ENCODE measurements around the gene TGFB3.

DNA sequence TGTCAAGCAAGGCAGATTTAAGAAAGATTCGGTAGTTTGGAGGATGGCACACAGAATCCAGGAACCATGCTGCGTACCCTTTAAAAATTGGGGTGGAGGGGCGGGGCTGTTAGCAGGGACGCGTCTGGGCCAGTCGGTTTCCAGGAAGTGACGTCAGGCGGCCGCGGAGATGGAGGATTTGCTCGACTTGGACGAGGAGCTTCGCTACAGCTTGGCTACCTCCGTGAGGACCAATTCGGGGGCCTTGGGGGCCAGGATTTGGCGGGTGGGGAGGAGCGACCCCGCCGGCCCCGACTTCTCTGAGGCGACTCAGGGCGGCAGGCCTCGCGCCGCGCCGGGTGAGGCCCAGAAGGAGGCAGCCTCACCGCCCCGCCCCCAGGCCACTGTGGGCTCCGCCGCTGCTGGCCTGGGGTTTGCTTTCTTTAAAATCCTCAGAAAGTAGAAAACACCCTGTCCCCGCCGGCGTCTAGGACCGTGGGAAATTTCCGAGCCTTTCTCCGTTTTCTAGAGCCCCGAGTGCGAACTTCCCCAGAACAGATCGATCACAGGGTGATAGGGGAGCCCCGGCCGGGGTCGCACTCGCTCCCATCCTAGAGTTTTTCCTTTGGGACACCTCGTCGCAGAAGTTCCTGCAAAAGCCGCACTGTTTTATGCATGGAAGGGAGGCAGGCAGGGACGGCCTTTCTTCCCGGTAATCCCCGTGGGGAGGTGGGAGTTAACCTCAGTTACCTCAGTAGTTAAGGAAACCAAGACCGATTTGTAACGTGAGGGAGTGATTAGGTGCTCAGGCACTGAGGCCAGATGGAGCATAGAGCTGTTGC is 4.0 kb upstream of the TGFB3 start, which contains the start of gene IFT43:
- no peak for TF ChIP-seq CTCF (IDR thresholded peaks at IDR 0.05)
- no peak for TF ChIP-seq POLR2A (IDR thresholded peaks at IDR 0.05)
